Effector memory CD8-positive, alpha-beta T cell (primary cell): ENCODE results near the gene COL5A1.

Source experiments
- ATAC-seq: fragments of 150-1000 bp; cut with Tn5 transposase; replicated peaks from 2 replicates; pipeline ENCODE4 v1.10.0; 2021; ENCODE audit warnings: mild to moderate bottlenecking, moderate library complexity
- DNase-seq, 3 experiments: peaks; one replicate each; pipeline ENCODE4 v3.0.0; 2021
- H3K27ac Mint-ChIP-seq, 2 donors: one replicate each; pipeline ENCODE4 v1.8.0; 2022; ENCODE audit warnings: mild to moderate bottlenecking in 2 of 2, mixed read lengths in 2 of 2, moderate library complexity in 2 of 2
- H3K27me3 Mint-ChIP-seq, 2 donors: one replicate each; pipeline ENCODE4 v1.8.0; 2022; ENCODE audit warnings: mixed read lengths in 2 of 2
- H3K36me3 Mint-ChIP-seq: one replicate; pipeline ENCODE4 v1.8.0; 2022; ENCODE audit warnings: mild to moderate bottlenecking, moderate library complexity, mixed read lengths; ENCODE audit not compliant: insufficient read depth
- H3K4me1 Mint-ChIP-seq, 2 donors: one replicate each; pipeline ENCODE4 v1.8.0; 2022; ENCODE audit warnings: low read depth in 2 of 2, mixed read lengths in 2 of 2
- H3K4me3 Mint-ChIP-seq, 2 donors: one replicate each; pipeline ENCODE4 v1.8.0; 2022; ENCODE audit warnings: mild to moderate bottlenecking in 2 of 2, mixed read lengths in 2 of 2, moderate library complexity in 2 of 2
- H3K9me3 Mint-ChIP-seq, 2 donors: one replicate each; pipeline ENCODE4 v1.8.0; 2022; ENCODE audit warnings: mixed read lengths in 2 of 2

COL5A1 gene

DNA sequence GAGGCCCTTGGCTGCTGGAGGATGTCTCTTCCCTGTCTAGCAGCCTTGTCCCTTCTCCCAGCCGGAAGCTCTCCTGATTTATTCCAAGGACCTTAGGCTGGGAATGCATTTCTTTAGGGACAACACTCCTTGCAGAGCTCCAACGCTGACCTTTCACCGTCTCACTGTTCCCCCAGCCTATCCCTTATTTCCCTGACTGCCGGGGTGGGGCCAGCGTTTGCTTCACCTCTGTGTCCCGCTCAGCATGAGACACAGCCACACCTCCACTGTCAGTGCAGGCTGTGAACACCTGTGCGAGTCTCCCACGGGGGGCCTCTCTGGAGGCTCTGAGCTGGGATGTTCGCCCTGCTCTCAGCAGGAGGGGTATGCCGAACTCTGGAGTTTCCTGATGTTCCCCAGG, 132.8 kb downstream of the COL5A1 start:
- H3K36me3 Mint-ChIP-seq, result peaks cover 6% of the 10 kb centered on the region
- H3K27me3 Mint-ChIP-seq, result peaks cover 0 to 10% of the 10 kb centered on the region in 2 donors
- no peak overlapping the region for H3K27ac Mint-ChIP-seq
- no peak for ATAC-seq
- H3K9me3 Mint-ChIP-seq, result no peaks in the 10 kb centered on the region
- H3K4me3 Mint-ChIP-seq, result no peak overlapping the region
- no peaks in the 10 kb centered on the region for H3K4me1 Mint-ChIP-seq
- DNase-seq, result no peak

DNA sequence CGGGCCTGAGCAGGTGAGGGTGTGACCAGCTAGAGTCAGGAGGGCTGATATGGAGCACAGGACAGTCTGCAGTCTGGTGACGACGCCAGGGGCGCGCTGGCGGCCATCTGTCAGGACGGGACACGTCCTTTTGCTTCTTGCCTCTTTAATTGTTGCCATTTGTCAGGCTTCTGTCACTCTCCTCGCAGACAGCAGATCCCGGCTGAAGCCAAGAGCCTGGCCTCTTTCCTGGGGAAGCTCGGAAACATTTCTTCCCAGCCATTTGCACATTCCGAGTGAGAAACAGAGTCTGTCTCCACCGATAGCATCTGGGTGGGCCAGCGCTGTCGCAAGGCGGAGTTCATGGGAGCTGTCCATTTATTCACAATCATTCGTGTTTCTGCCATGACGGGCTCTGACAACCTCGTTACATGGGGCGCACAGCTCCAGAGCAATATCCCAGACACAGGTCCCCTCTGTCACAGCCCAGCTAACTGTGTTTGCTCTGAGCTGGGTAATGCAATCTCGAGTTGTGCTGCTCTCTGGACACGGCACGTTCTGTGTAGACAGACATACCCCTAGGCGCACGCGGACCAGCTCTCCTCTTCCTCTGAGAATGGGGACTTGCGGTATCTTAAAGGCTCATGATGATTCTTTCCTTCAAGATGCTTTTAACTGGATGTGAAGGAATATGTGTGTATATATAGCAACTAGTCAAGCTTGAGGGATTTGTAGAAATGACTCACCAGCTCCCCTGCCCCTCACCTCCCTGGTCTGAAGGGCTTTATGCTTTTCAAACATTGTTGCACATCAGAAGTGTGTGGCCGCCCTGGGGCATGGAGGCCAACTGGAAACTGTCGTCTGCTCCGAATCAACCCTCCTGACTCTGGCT, 133.7 kb downstream of the COL5A1 start:
- Mint-ChIP-seq H3K27ac (no peak overlapping the region), H3K9me3 (no peaks in the 10 kb centered on the region), H3K4me1 (peaks cover 0 to 2% of the 10 kb centered on the region in 2 donors), H3K4me3 (no peak overlapping the region), H3K27me3 (peaks cover 0 to 10% of the 10 kb centered on the region in 2 donors), H3K36me3 (peaks cover 6% of the 10 kb centered on the region)
- ATAC-seq (no peak), DNase-seq (no peak)

DNA sequence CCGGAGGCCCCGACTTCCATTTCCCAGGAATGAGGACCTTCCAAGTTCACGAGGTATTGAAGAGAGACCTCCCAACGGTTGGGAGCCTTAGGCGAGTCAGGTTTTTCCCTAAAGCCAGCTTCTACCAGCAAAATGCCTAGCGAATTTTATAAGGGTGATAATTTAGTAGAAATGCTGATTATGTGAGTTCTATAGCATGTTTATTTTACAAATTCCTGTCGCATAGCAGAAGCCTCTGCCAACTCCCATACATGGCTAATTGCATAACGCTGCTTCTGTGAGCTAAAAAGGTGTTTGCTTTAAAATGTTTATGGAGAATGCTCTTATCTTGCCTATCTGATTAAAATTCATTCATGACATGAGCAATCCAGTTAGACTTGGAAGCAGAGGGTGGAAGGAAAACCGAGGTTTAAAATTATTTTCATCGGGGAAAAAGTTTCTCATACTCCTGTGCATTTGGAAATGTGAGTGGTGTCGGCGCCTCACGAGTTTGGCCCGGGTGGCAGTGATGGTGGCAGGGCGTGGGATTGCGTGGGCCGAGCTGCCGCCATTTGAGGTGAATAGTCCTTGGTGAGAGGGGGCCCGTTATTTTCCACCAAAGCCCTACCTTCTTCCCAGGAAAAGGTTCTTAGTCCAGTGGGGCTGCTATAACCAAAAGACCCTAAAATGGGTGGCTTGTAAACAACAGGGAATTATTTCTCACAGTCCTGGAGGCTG, 134.6 kb downstream of the COL5A1 start:
- H3K27ac Mint-ChIP-seq, result no peak overlapping the region
- no peaks in the 10 kb centered on the region for H3K9me3 Mint-ChIP-seq
- DNase-seq (no peak), ATAC-seq (no peak)
- peaks cover 0 to 10% of the 10 kb centered on the region in 2 donors for H3K27me3 Mint-ChIP-seq
- H3K36me3 Mint-ChIP-seq, result peaks cover 6% of the 10 kb centered on the region
- H3K4me1 Mint-ChIP-seq, result peaks cover 0 to 2% of the 10 kb centered on the region in 2 donors
- H3K4me3 Mint-ChIP-seq, result no peak overlapping the region

DNA sequence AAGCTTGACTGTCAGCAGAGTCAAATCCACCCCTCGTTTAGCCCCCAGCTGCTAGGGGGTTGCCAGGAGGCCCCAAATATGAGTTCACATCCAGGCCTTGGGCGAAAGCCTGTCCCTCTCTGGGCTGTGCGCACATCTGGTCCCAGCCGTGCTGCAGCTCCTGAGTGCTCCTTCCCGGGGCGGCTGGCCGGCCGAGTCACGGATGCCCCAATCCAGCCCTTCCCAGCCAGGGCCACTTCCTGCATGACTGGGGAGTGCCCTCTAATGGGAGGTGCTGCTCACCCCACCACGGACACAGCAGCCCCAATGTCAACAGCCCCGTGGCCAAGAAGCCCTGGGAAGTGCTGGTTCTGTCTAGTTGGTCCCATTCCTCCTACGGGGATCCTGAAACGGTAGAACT, 135.6 kb downstream of the COL5A1 start:
- H3K36me3 Mint-ChIP-seq, result peaks cover 6% of the 10 kb centered on the region
- H3K9me3 Mint-ChIP-seq, result no peaks in the 10 kb centered on the region
- DNase-seq, result no peak
- H3K27ac Mint-ChIP-seq, result no peak overlapping the region
- H3K27me3 Mint-ChIP-seq, result peaks cover under 1 to 5% of the 10 kb centered on the region in 2 donors
- no peak for ATAC-seq
- H3K4me1 Mint-ChIP-seq, result peaks cover 0 to 2% of the 10 kb centered on the region in 2 donors
- H3K4me3 Mint-ChIP-seq, result no peak overlapping the region

DNA sequence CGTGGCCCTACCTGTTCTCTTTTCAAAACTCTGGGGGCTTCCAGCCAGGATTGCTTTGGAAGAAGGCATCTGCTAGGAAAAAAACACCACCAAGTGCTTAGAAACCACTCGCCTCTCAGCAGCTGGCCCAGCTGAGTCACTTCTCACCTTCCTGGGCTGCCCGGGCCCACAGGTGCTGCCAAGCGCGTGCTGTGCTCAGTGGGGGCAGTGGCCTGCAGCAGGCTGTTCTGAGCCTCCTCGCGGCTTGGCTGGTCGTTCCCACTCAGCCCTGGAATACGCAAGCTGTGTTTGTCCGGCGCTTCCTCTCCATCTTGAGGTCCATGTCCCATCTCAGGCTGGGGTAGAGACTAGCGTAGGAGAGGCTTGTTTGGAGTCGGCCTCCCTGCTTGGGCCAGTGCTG, 136.6 kb downstream of the COL5A1 start:
- peaks cover 6% of the 10 kb centered on the region for H3K36me3 Mint-ChIP-seq
- ATAC-seq, result no peak
- peaks cover 0 to 2% of the 10 kb centered on the region in 2 donors for H3K4me1 Mint-ChIP-seq

DNA sequence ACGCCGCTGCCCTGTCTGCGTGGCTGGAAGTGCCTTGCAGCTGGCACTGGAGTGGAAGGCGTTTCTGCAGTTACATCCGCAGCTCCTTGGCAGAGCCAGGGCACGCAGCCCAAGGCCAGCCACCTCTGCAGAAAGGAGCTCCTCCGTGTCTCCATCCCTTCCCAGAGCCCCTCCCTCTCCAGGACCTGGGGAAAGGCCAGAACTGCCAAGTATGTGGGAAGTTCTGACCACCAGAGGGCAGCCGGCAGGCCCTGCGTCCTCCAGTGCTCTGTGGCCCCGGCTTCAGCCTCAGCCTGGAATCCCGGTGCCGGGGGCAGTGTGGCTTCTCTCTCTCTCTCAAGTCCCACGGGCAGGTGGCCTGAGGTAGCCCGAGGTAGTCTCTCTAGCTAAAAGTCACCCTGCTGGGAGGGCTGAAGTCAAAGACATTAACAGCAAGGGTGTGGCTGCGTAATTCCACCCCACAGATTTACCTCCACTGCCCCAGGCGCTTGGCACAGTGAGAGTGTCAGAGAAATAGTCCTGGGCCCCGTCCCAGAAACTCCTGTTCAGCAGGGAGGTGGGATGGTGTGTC, 137.3 kb downstream of the COL5A1 start:
- ATAC-seq (no peak), DNase-seq (no peak)
- no peak overlapping the region for H3K27ac Mint-ChIP-seq
- H3K9me3 Mint-ChIP-seq, result no peaks in the 10 kb centered on the region
- peaks cover 0 to 2% of the 10 kb centered on the region in 2 donors for H3K4me1 Mint-ChIP-seq
- H3K36me3 Mint-ChIP-seq, result peaks cover 6% of the 10 kb centered on the region
- H3K27me3 Mint-ChIP-seq, result peaks cover 5 to 9% of the 10 kb centered on the region in 2 donors
- no peak overlapping the region for H3K4me3 Mint-ChIP-seq

More for the DNA sequence above, 136.6 kb downstream of the COL5A1 start:
- no peak for DNase-seq
- Mint-ChIP-seq H3K4me3 (no peak overlapping the region), H3K27me3 (peaks cover 5 to 9% of the 10 kb centered on the region in 2 donors), H3K27ac (no peak overlapping the region), H3K9me3 (no peaks in the 10 kb centered on the region)

DNA sequence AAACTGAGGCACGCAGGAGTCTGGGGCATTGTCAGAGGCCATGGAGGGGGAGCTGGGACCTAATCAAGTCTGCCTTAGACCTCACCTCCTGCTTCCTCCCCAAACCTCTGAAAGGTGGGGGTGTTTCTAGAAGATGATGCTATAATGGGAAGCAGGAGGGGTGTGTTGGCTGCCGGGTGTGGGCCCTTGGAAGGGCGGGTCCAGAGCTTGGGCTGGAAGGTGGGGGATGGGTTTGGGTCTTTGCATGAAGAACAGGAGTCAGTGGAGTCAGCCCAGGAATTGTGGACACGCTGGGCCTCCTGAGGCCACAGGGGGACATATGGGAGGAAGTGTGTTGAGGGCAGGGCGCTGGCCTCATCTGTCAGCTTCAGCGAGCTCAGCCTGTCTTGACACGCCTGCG, 138.0 kb downstream of the COL5A1 start:
- no peak for DNase-seq
- no peaks in the 10 kb centered on the region for H3K9me3 Mint-ChIP-seq
- H3K27me3 Mint-ChIP-seq, result peaks cover 5 to 9% of the 10 kb centered on the region in 2 donors
- no peak overlapping the region for H3K4me3 Mint-ChIP-seq
- H3K36me3 Mint-ChIP-seq, result peaks cover 3% of the 10 kb centered on the region
- ATAC-seq, result no peak
- no peak overlapping the region for H3K27ac Mint-ChIP-seq
- H3K4me1 Mint-ChIP-seq, result peaks cover 0 to 2% of the 10 kb centered on the region in 2 donors

DNA sequence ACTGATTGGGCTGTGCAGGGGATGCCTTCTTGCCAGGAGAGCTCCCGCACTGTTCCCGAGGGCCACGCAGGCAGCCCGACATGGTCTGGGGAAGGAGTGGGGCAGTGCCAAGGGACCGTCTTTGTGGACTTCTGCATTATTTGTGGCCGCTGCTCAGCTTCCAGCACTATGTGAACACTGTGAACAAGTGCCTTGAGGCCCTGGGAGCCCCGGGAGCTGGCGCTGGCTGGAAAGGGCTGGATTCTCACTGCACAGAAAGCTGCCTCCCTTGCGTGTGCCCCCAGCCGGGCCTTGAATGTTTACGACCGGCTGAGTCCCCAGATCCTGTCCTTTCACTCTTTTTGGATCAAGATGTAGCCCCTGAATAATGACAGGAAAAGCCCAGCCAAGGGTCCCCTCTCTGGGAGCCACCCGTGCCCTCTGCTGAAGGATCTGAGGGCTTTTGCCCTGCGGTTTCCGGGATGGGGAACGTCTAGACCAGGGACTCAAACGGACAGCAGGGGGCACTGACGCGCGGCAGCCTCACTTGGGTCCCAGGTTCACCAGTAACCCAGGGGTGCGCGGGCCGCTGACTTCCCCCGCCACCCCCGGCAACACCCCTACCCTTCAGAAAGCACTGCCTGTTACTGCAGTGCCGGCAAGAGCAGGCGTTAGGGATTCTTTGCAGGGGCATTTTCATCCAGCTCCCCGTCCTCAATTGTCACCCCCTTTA, 140.1 kb downstream of the COL5A1 start:
- Mint-ChIP-seq H3K27ac (no peak overlapping the region), H3K36me3 (no peaks in the 10 kb centered on the region), H3K27me3 (peaks cover 0 to 9% of the 10 kb centered on the region in 2 donors), H3K9me3 (no peaks in the 10 kb centered on the region), H3K4me1 (peaks cover 0 to 2% of the 10 kb centered on the region in 2 donors), H3K4me3 (no peak overlapping the region)
- no peak for DNase-seq
- no peak for ATAC-seq

DNA sequence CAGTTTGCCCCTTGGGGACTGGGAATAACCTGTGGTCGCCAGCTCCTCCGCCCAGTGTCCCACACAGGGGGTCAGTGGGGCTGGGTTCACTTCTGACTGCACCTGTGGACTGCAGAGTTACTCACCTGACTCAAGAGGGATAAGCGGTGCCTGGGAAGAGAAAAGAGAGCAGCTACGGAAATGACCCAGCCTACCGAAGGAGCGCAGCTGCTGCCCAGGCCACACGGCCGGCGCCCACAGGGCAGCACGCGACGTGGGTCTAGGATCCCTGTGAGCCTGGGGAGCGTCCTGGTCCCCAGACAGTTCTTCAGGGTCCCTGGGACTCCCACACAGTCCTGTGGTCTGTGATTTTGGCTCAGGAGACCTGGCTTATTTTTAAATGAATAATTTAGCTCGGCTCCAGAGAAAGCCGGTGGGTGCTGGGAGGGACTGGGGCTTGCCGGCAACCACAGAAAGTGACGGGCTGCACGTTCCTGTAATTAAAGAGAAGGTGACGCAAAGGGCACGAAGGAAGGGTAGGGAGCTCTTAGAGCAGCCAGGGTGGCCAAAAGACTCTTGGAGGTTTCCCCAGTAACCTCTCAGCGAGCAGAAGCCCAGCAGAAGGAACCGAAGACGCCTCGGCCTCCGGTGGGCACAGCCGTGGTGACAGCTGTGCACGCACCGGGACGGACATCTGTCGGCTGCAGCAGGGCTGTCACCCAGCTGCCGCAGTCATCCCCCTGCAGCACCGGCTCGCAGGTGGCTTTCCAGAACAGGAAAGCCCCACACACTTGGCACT, 141.5 kb downstream of the COL5A1 start:
- DNase-seq (no peak), ATAC-seq (no peak)
- peaks cover 7 to 9% of the 10 kb centered on the region in 2 donors for H3K27me3 Mint-ChIP-seq
- H3K36me3 Mint-ChIP-seq, result no peaks in the 10 kb centered on the region
- no peak overlapping the region for H3K27ac Mint-ChIP-seq
- H3K4me3 Mint-ChIP-seq, result no peak overlapping the region
- H3K4me1 Mint-ChIP-seq, result peaks cover 0 to 2% of the 10 kb centered on the region in 2 donors
- H3K9me3 Mint-ChIP-seq, result no peaks in the 10 kb centered on the region

DNA sequence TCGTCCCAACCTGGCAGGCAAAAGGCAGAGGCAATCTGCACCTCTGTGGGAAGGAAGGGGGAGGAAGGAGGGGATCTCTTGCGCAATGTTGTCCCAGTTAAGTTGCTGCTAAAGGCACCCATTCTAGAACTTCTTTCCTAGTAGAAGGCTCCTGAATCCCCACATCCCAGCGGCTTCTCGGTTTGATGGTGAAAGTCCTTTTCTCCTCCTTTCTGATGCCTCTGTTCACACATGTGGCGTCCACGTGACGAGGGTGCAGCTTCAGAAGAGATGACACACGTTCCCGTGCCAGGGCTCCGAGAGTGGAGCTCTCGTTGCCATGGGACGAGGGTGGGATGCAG, 142.1 kb downstream of the COL5A1 start:
- no peak overlapping the region for H3K27ac Mint-ChIP-seq
- no peak overlapping the region for H3K4me3 Mint-ChIP-seq
- H3K4me1 Mint-ChIP-seq, result peaks cover 0 to 2% of the 10 kb centered on the region in 2 donors
- H3K36me3 Mint-ChIP-seq, result no peaks in the 10 kb centered on the region
- DNase-seq (no peak), ATAC-seq (no peak)
- H3K9me3 Mint-ChIP-seq, result no peaks in the 10 kb centered on the region
- peaks cover 9% of the 10 kb centered on the region in 2 donors for H3K27me3 Mint-ChIP-seq

DNA sequence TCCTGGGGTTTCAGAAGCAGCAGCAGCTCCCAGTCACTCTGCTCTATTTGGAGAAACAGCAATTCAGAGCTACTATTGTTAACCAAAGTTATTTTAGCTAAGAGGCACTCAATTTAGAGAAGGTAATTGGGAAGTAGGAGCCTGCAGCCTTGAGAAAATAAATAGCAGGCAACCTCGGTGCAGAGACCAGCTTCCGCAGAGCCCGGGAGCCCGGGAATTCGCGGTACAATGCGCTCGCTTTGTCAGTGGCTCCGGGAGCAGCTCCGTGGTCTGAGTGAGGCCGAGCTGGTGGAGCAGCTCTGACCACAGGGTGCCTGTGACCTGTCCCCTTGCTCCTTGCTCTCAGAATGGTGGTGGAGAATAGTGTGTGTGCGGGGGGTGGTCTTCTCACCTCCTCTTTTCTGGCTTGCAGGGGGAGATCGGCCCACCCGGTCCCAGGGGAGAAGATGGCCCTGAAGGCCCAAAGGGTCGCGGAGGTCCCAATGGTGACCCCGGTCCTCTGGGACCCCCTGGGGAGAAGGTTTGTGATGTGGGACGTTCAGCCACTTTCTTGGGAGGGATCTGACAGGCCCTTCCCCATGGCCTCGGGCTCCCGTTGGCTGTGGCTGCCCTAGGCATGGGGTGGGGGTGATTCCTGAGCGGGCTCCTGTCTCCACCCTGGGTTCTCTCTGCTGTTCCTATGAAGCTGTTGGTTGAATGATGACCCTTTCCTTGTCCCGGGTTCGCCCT, 143.1 kb downstream of the COL5A1 start:
- ATAC-seq, result no peak
- H3K4me3 Mint-ChIP-seq, result no peak overlapping the region
- H3K27me3 Mint-ChIP-seq, result peaks cover 9% of the 10 kb centered on the region in 2 donors
- DNase-seq, result no peak
- H3K36me3 Mint-ChIP-seq, result peaks cover 2% of the 10 kb centered on the region
- H3K27ac Mint-ChIP-seq, result no peak overlapping the region
- H3K4me1 Mint-ChIP-seq, result peaks cover 0 to under 1% of the 10 kb centered on the region in 2 donors
- no peaks in the 10 kb centered on the region for H3K9me3 Mint-ChIP-seq

DNA sequence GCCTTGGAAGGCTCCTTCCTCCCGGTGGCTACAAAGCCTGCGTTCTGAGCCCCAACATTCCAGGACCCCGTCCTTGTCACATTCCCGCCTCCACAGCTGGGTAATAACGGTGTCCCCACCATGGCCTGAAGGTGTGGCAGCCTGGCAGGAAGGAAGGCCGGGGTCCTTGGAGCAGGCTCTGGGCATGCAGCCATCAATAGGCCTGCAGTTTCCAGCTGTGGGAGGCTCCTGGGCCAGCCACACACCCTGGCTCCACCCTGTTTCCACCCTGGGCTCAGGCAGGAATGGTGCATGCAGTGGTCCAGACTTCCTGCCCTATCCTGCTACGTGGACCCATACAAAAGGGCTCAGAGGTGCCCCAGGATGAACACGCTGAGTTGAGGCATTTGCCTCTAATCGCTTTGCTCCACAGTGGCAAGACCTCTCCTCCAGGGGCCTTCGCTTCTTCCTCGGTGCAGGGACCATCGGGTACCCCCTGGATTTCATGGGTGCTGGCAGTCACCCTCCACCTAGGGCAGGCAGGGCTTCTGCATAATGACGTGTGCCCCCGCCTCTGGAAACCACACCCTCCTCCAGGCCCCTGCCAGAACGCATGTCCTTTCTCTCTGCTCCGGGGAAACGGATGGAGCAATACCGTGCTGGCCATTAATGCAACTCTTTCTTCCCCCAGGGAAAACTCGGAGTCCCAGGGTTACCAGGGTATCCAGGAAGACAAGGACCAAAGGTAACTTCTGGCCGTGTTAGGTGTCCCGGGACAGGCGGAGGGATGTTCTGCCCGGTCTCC, 143.9 kb downstream of the COL5A1 start:
- no peak for DNase-seq
- peaks cover 9% of the 10 kb centered on the region in 2 donors for H3K27me3 Mint-ChIP-seq
- no peak for ATAC-seq
- H3K4me3 Mint-ChIP-seq, result no peak overlapping the region
- no peaks in the 10 kb centered on the region for H3K4me1 Mint-ChIP-seq
- H3K36me3 Mint-ChIP-seq, result peaks cover 6% of the 10 kb centered on the region
- no peak overlapping the region for H3K27ac Mint-ChIP-seq
- H3K9me3 Mint-ChIP-seq, result no peaks in the 10 kb centered on the region
